Duodenal mucosa (tissue), 2 donors: ENCODE measurements around the gene USP12.

Experiments used
- H3K27ac ChIP-seq: one replicate; pipeline ENCODE4 v1.7.0; 2013; ENCODE audit warnings: low read depth, low read length
- H3K27me3 ChIP-seq, 2 donors: one replicate each; pipeline ENCODE4 v1.7.0; 2013; ENCODE audit warnings: low read length in 2 of 2, control low read depth in 1 of 2; ENCODE audit not compliant: insufficient read depth in 2 of 2, control insufficient read depth in 1 of 2
- H3K36me3 ChIP-seq, 2 donors: one replicate each; pipeline ENCODE4 v1.7.0; 2013; ENCODE audit warnings: low read length in 2 of 2, control low read depth in 1 of 2; ENCODE audit not compliant: insufficient read depth in 2 of 2, control insufficient read depth in 1 of 2
- H3K4me1 ChIP-seq, 2 donors: one replicate each; pipeline ENCODE4 v1.7.0; 2013; ENCODE audit warnings: low read length in 2 of 2, control low read depth in 1 of 2; ENCODE audit not compliant: insufficient read depth in 2 of 2, control insufficient read depth in 1 of 2
- H3K4me3 ChIP-seq, 2 donors: one replicate each; pipeline ENCODE4 v1.7.0; 2013; ENCODE audit warnings: low read length in 2 of 2, low read depth in 1 of 2
- H3K9ac ChIP-seq, 2 donors: one replicate each; pipeline ENCODE4 v1.7.0; 2013; ENCODE audit warnings: low read length in 2 of 2, low read depth in 1 of 2
- H3K9me3 ChIP-seq, 2 donors: one replicate each; pipeline ENCODE4 v1.7.0; 2013; ENCODE audit warnings: low read length in 2 of 2, control low read depth in 1 of 2; ENCODE audit not compliant: control insufficient read depth in 1 of 2

USP12 gene

DNA sequence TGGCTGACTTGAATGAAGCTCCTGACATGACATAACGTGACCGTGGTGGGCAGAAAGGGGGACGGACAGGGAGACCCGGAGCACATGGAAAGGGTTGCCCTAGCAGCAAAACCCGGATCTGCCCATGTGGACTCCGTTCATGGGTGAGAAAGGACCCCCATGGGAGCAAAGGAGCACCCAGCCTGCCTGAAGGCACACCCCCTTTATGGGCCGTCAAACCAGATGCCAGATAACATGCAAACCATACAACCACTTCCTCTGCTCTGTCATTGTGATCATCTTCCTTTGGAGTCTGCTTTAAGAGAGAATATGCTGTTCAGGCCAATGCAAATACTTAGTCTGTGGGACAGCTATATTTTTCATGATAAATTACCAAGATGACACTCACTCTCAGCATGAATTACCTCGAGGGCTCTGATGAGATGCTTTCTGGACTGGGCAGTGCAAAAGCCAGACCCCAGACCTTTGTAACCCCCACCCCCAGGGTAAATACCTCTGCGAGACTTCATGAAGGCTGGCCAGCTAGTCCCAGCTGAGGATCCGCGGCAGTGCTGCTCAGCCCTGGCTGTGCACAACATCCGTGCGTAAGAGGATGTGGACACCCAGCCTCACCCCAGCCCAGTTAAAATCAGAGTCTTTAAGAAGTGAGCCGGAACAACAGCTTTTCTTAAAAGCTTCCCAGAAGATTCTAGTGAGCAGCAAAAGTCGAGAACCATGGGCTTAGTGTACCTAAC lies 126.6 kb downstream of the USP12 start:
- Histone ChIP-seq H3K9ac (no peak overlapping the region), H3K36me3 (no peaks in the 10 kb centered on the region), H3K4me1 (no peaks in the 10 kb centered on the region), H3K9me3 (no peaks in the 10 kb centered on the region), H3K27me3 (no peaks in the 10 kb centered on the region), H3K27ac (no peak overlapping the region), H3K4me3 (no peak overlapping the region)

DNA sequence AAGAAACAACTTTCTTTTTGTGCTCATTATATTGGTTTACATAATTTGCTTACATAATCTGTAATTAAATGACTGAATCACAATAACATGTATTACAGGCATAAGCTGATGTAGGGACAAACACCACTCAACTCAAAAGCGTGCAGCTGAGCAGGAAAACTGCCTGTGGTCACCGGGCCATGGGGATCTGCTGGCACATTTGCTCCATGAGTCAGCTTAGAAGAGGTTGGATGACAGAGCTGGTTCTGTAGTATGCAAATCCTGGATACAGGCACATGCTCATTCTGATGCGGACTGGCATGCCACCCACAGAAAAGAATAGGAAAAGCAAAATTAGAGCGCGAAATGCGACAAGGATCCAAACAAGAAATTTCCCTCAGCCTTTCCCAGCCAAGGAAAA lies 128.6 kb downstream of the USP12 start:
- Histone ChIP-seq H3K27ac (no peak overlapping the region), H3K4me1 (no peaks in the 10 kb centered on the region), H3K36me3 (no peaks in the 10 kb centered on the region), H3K4me3 (no peak overlapping the region), H3K9ac (no peak overlapping the region), H3K27me3 (no peaks in the 10 kb centered on the region), H3K9me3 (no peaks in the 10 kb centered on the region)

GRCh38 chr13:27041341-27041740 lies 130.3 kb downstream of the USP12 start:
- Histone ChIP-seq H3K36me3 (no peaks in the 10 kb centered on the region), H3K9me3 (no peaks in the 10 kb centered on the region), H3K9ac (no peak overlapping the region), H3K27me3 (no peaks in the 10 kb centered on the region), H3K27ac (no peak overlapping the region), H3K4me3 (no peak overlapping the region), H3K4me1 (no peaks in the 10 kb centered on the region)

GRCh38 chr13:27040826-27041108 lies 130.8 kb downstream of the USP12 start:
- Histone ChIP-seq H3K9me3 (no peaks in the 10 kb centered on the region), H3K4me1 (no peaks in the 10 kb centered on the region), H3K27me3 (no peaks in the 10 kb centered on the region), H3K4me3 (no peak overlapping the region), H3K9ac (no peak overlapping the region), H3K36me3 (no peaks in the 10 kb centered on the region), H3K27ac (no peak overlapping the region)

DNA sequence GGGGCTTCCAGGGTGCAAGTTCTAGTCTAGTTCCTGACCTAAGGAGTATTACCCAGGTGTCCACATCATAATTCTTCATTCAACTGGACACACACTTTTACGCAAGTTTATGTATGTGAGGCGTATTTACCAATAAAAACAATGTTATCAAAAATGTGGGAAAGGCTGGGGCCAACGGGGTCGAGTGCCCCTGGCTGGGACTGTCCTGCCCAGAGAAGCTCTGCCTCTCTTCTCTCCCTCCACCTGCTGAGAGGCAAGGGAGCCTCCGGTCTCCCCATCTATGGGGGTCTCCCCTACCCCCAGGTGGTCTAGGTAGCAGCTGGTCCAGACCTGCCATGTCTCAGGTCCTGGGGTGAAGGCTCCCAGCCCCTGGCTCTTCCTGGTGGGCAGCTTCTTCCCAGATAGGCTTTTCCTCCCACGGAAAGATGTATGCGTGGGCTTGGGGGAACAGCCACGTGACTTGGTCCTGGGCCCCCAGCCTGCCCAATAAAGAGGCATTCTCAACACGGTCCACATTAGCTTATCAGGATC lies 132.4 kb downstream of the USP12 start:
- Histone ChIP-seq H3K27ac (no peak overlapping the region), H3K27me3 (no peaks in the 10 kb centered on the region), H3K9me3 (no peaks in the 10 kb centered on the region), H3K4me1 (no peaks in the 10 kb centered on the region), H3K4me3 (no peak overlapping the region), H3K9ac (no peak overlapping the region), H3K36me3 (no peaks in the 10 kb centered on the region)

DNA sequence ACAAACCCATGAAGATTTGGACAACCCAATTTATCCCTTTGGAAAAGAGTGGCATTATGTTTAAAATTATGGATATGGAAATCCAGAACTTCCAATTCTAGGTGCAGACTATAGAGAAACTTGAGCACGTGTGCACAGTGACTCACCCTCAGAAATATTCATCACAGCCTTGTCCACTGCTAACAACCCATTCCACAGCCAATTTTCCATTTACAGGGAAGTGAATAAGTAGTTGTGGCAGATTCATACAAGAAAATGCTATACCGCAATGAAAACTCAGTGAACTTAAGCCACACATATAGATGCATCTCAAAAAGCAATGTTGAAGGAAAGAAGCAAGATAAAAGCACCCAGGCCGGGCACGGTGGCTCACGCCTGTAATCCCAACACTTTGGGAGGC lies 133.3 kb downstream of the USP12 start:
- H3K4me3 ChIP-seq, result no peak overlapping the region
- no peaks in the 10 kb centered on the region for H3K36me3 ChIP-seq
- H3K27ac ChIP-seq, result no peak overlapping the region
- no peaks in the 10 kb centered on the region for H3K27me3 ChIP-seq
- H3K4me1 ChIP-seq, result no peaks in the 10 kb centered on the region
- no peaks in the 10 kb centered on the region for H3K9me3 ChIP-seq
- H3K9ac ChIP-seq, result no peak overlapping the region

GRCh38 chr13:27037571-27037970 lies 134.0 kb downstream of the USP12 start:
- H3K4me3 ChIP-seq, result no peak overlapping the region
- no peaks in the 10 kb centered on the region for H3K9me3 ChIP-seq
- no peaks in the 10 kb centered on the region for H3K27me3 ChIP-seq
- H3K4me1 ChIP-seq, result no peaks in the 10 kb centered on the region
- no peak overlapping the region for H3K27ac ChIP-seq
- H3K36me3 ChIP-seq, result no peaks in the 10 kb centered on the region
- H3K9ac ChIP-seq, result no peak overlapping the region

GRCh38 chr13:27037171-27037570 lies 134.4 kb downstream of the USP12 start:
- no peak overlapping the region for H3K9ac ChIP-seq
- H3K4me3 ChIP-seq, result no peak overlapping the region
- no peaks in the 10 kb centered on the region for H3K9me3 ChIP-seq
- no peak overlapping the region for H3K27ac ChIP-seq
- no peaks in the 10 kb centered on the region for H3K27me3 ChIP-seq
- H3K4me1 ChIP-seq, result no peaks in the 10 kb centered on the region
- no peaks in the 10 kb centered on the region for H3K36me3 ChIP-seq

GRCh38 chr13:27036236-27036981 lies 135.2 kb downstream of the USP12 start:
- Histone ChIP-seq H3K9ac (no peak overlapping the region), H3K4me3 (no peak overlapping the region), H3K4me1 (no peaks in the 10 kb centered on the region), H3K36me3 (no peaks in the 10 kb centered on the region), H3K27me3 (no peaks in the 10 kb centered on the region), H3K27ac (no peak overlapping the region), H3K9me3 (no peaks in the 10 kb centered on the region)

- Histone ChIP-seq H3K4me1 (no peaks in the 10 kb centered on the region), H3K27ac (no peak overlapping the region), H3K36me3 (no peaks in the 10 kb centered on the region), H3K9ac (no peak overlapping the region), H3K27me3 (no peaks in the 10 kb centered on the region), H3K9me3 (no peaks in the 10 kb centered on the region), H3K4me3 (no peak overlapping the region)
Observed at GRCh38 chr13:27035892-27036235, 135.7 kb downstream of the USP12 start.
